K562 (cell line): ENCODE measurements around the gene CCNJL. TPM values are rescaled to one million over a fixed set of nuclear protein-coding genes. Genes with fewer than 3 reads are reported as not detected.

Experiments used
- ATAC-seq: fragments of 200-7000 bp; cut with Tn5 transposase; 3 replicates; pipeline ENCODE4 v1.9.1; 2020; ENCODE audit warnings: moderate library complexity
- BruUV-seq: library from RNA; stranded (reverse); fragments of 400-500 nt; replicated peaks from 2 replicates; lab custom pipeline; 2021; lab: Mats Ljungman, UMichigan
- CTCF ChIA-PET: fragments of 300-600 bp; formaldehyde crosslinking; extraction: SDS; loops from one replicate; lab custom pipeline; 2021; ENCODE audit warnings: low intra/inter-chr PET ratio; lab: Yijun Ruan, JAX
- POLR2A ChIA-PET: fragments of 300-600, 350-650 bp; sonication (Branson Sonifier 250); formaldehyde crosslinking; extraction: SDS; loops from one replicate; lab custom pipeline; 2021; ENCODE audit warnings: antibody characterized with exemption, inconsistent platforms; lab: Yijun Ruan, JAX
- DNase-seq, 4 experiments: peaks; one replicate each; pipeline versions ENCODE4 v3.0.0 to v3.0.0-alpha.2; 2011 to 2018; ENCODE audit warnings: low spot score in 3 of 4, mixed read lengths in 3 of 4; ENCODE audit errors: extremely low read depth in 1 of 4
- FAIRE-seq: peaks from 2 replicates; lab custom pipeline; 2011; peaks lifted over from hg19 to GRCh38; lab: Jason Lieb, UNC
- H2AFZ ChIP-seq: 2 replicates; pipeline ENCODE4 v1.6.0; 2011; ENCODE audit warnings: low read depth, low read length, control low read depth, inconsistent platforms
- H3K27ac ChIP-seq: fragments of 200-600 bp; 3 replicates; pipeline ENCODE4 v1.8.0; 2011; ENCODE audit warnings: low read depth, mild to moderate bottlenecking, control low read depth, inconsistent platforms, low read length, moderate library complexity, mixed read lengths; ENCODE audit errors: extremely low read depth
- H3K27me3 ChIP-seq, 2 experiments: fragments of 300-600 bp in 1 of 2; 2 replicates in 1 of 2; 3 replicates in 1 of 2; pipeline versions ENCODE4 v1.6.0 to v1.8.0; 2011; ENCODE audit warnings: inconsistent platforms in 2 of 2, low read length in 2 of 2, mild to moderate bottlenecking in 1 of 2, mixed read lengths in 1 of 2, moderate library complexity in 1 of 2; ENCODE audit not compliant: control insufficient read depth in 2 of 2, insufficient read depth in 2 of 2
- H3K36me3 ChIP-seq: fragments of 300-600 bp; 3 replicates; pipeline ENCODE4 v1.8.0; 2011; ENCODE audit warnings: mild to moderate bottlenecking, low read length, inconsistent platforms; ENCODE audit not compliant: control insufficient read depth, insufficient read depth
- H3K4me1 ChIP-seq, 2 experiments: fragments of 200-600 bp in 1 of 2; replicated peaks in 1 of 2; 2 replicates in 1 of 2; 3 replicates in 1 of 2; pipeline versions ENCODE4 v1.5.1 to v1.8.0; 2011; ENCODE audit warnings: inconsistent platforms in 2 of 2, low read length in 2 of 2, mild to moderate bottlenecking in 1 of 2, mixed read lengths in 1 of 2, moderate library complexity in 1 of 2; ENCODE audit not compliant: control insufficient read depth in 2 of 2, insufficient read depth in 2 of 2
- H3K4me2 ChIP-seq: 2 replicates; pipeline ENCODE4 v1.6.1; 2011; ENCODE audit warnings: low read length, control low read depth, inconsistent platforms, mixed read lengths; ENCODE audit not compliant: insufficient read depth
- H3K4me3 ChIP-seq: fragments of 200-600 bp; sonication (generic), shearing (Covaris generic); 2 replicates; pipeline ENCODE4 v1.5.1; 2016; ENCODE audit warnings: control low read depth, inconsistent platforms
- H3K79me2 ChIP-seq: fragments of 200-600 bp; 3 replicates; pipeline ENCODE4 v1.8.0; 2011; ENCODE audit warnings: low read length, inconsistent platforms; ENCODE audit not compliant: control insufficient read depth, insufficient read depth
- H3K9ac ChIP-seq, 2 experiments: 2 replicates each; pipeline versions ENCODE4 v1.6.0 to v1.6.1; 2011; ENCODE audit warnings: low read depth in 2 of 2, low read length in 2 of 2, control low read depth in 1 of 2, inconsistent platforms in 1 of 2, mild to moderate bottlenecking in 1 of 2, mixed read lengths in 1 of 2; ENCODE audit not compliant: insufficient read depth in 1 of 2
- H3K9me1 ChIP-seq: one replicate; pipeline ENCODE4 v1.6.0; 2011; ENCODE audit warnings: inconsistent platforms, mild to moderate bottlenecking, low read length, moderate library complexity; ENCODE audit not compliant: control insufficient read depth, insufficient read depth
- H3K9me3 ChIP-seq: replicated peaks from 2 replicates; pipeline ENCODE4 v1.5.1; 2011; ENCODE audit warnings: low read depth, low read length, inconsistent platforms; ENCODE audit not compliant: control insufficient read depth, insufficient read depth
- H4K20me1 ChIP-seq: replicated peaks from 2 replicates; pipeline ENCODE4 v1.6.1; 2011; ENCODE audit warnings: low read length, inconsistent platforms, mixed read lengths; ENCODE audit not compliant: control insufficient read depth, insufficient read depth
- ARID1B ChIP-seq: fragments of 450-650 bp; IDR thresholded peaks from 2 replicates; pipeline ENCODE4 v1.6.1; 2016; ENCODE audit warnings: antibody characterized with exemption, mild to moderate bottlenecking, inconsistent platforms
- ELF4 ChIP-seq: fragments of 450-650 bp; formaldehyde crosslinking; IDR thresholded peaks from 2 replicates; pipeline ENCODE4 v1.4.0; 2022; ENCODE audit warnings: missing genetic modification characterization
- FOXJ2 ChIP-seq: fragments of 200-800 bp; sonication (Bioruptor generic); IDR thresholded peaks from 2 replicates; pipeline ENCODE4 v1.6.1; 2016; ENCODE audit warnings: missing genetic modification characterization, missing compliant biosample characterization
- FOXK1 ChIP-seq: sonication (generic); formaldehyde crosslinking; IDR thresholded peaks from 2 replicates; pipeline ENCODE4 v1.8.0; 2022; ENCODE audit warnings: missing genetic modification reagents, mild to moderate bottlenecking, borderline replicate concordance
- KHSRP ChIP-seq: fragments of 450-650 bp; IDR thresholded peaks from 2 replicates; pipeline ENCODE4 v1.6.1; 2017
- NR3C1 ChIP-seq: sonication (generic); formaldehyde crosslinking; IDR thresholded peaks from 2 replicates; pipeline ENCODE4 v1.8.1; 2022; ENCODE audit warnings: missing genetic modification reagents
- ZFX ChIP-seq: sonication (generic); formaldehyde crosslinking; IDR thresholded peaks from 2 replicates; pipeline ENCODE4 v1.8.0; 2022; ENCODE audit warnings: mild to moderate bottlenecking, missing genetic modification reagents, moderate library complexity
- ZNF143 ChIP-seq: sonication (generic); formaldehyde crosslinking; IDR thresholded peaks from 2 replicates; pipeline ENCODE4 v1.9.0; 2022; ENCODE audit warnings: mild to moderate bottlenecking, missing genetic modification reagents
- ZNF57 ChIP-seq: fragments of 450-650 bp; formaldehyde crosslinking; IDR thresholded peaks from 2 replicates; pipeline ENCODE4 v1.4.0; 2020; ENCODE audit warnings: mild to moderate bottlenecking, moderate library complexity
- WGBS: fragments of 100-300 bp; shearing (Covaris generic); methylation state at CpG from one replicate; pipeline ENCODE4 v1.1.6; 2016; ENCODE audit warnings: low coverage, mixed read lengths; ENCODE audit not compliant: insufficient coverage; ENCODE audit errors: missing lambda C conversion rate; 5-methylcytosine and 5-hydroxymethylcytosine counted together
- in situ Hi-C: fragments of 300-500 bp; cut with MboI; formaldehyde crosslinking; loops from 4 replicates; pipeline ENCODE4 v1.15.0; 2018; ENCODE audit warnings: inconsistent platforms, mixed read lengths
- intact Hi-C: fragments of 100-400 bp; cut with micrococcal nuclease; formaldehyde crosslinking; loops from 2 replicates; pipeline ENCODE4 v1.14.2; 2022
- polyA plus RNA-seq, 8 experiments: library from polyadenylated mRNA; depleted of rRNA in 4 of 8; stranded (reverse) in 5 of 8; unstranded in 3 of 8; fragments of >200 nt; fragmentation: Nextera tagmentation in 2 of 8; fragmentation: Illumina TruSeq in 1 of 8; extraction: Ambion mirVana in 2 of 8; extraction: Trizol in 1 of 8; gene quantifications; 2 replicates each; pipeline versions ENCODE4 v1.2.1 to v1.2.3, GENCODE V29; 2011 to 2014; ENCODE audit warnings: inconsistent platforms in 1 of 8, missing spikeins in 1 of 8
- total RNA-seq, 7 experiments: library from RNA; depleted of rRNA in 6 of 7; stranded (reverse); fragments of >200 nt in 6 of 7; fragmentation: Illumina TruSeq in 2 of 7; extraction: Trizol in 2 of 7; gene quantifications; 2 replicates each; pipeline versions ENCODE4 v1.2.1 to v1.2.3, GENCODE V29; 2011 to 2021; ENCODE audit warnings: low replicate concordance in 1 of 7
- TF ChIP-seq, protein P1 (sequence below): fragments of 250-450 bp; sonication (Bioruptor Pico); IDR thresholded peaks from 2 replicates; pipeline ENCODE4 v1.5.0; 2020; ENCODE audit warnings: mild to moderate bottlenecking

Gene CCNJL
- total and polyA plus RNA-seq, 9 of the 15 experiments (the other 6 are each of a cell fraction or from before 2014, with no cell fraction given), result 0.04 TPM; not detected in 8

DNA sequence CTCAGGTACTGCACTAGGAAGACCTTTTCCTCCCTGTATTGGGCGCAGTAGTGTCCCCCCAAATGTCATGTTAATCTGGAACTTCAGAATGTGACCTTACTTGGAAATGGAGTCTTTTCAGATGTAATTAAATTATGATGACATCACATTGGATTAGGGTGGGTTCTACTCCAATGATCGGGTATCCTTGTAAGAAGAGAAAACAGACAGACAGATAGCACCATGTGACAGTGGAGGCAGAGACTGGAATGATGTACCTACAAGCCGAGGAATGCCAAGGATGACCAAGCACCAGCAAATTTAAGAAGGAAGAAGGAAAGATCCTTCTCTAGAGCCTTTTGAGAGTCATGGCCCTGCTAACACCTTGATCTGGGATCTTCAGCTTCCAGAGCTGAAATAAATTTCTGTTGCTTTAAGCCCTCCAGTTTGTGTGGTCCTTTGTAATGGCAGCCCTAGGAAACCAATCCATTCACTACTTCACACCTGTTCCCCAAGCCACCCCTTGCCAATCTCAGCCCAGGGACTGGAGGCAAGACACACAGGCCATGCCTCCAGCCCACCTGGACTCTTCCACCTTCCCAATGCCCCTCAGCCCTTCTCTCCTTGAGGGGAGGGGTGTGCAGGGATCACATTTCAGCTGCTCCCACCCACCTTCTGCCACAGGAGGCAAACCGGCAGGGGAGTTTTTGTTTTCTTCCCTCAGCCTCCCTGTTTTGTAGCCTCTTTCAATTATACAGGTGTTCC lies 1.6 kb downstream of the CCNJL start:
- H3K9me1 ChIP-seq, result no peaks in the 10 kb centered on the region
- in situ Hi-C loops, result no loop called here
- no peaks in the 10 kb centered on the region for H3K79me2 ChIP-seq
- no peaks in the 10 kb centered on the region for H3K36me3 ChIP-seq
- DNase-seq (no peak), FAIRE-seq (no peak), ATAC-seq (no peak)
- POLR2A ChIA-PET, result interaction anchor here (0.6 kb wide), 3 partner anchors 19 to 734 kb away, joined by 3 to 4 read pairs (median 4); no protein-coding TSS in a partner anchor
- no peak overlapping the region for H3K9ac ChIP-seq
- WGBS, result 0% methylated on average over 4 of the region's 4 CpGs
- CTCF ChIA-PET, result no interaction called here
- no peak overlapping the region for H2AFZ ChIP-seq
- H3K4me3 ChIP-seq, result no peak overlapping the region
- BruUV-seq, result no TSS peak
- no peaks in the 10 kb centered on the region for H3K9me3 ChIP-seq
- TF ChIP-seq ZFX (CRISPR knock-in tag) (no peak), NR3C1 (no peak), FOXJ2 (tag) (no peak), ZNF57 (CRISPR knock-in tag) (no peak), ELF4 (CRISPR knock-in tag) (no peak), FOXK1 (CRISPR knock-in tag) (no peak), ARID1B (no peak), KHSRP (no peak), ZNF143 (no peak)
- TF ChIP-seq, protein P1, sequence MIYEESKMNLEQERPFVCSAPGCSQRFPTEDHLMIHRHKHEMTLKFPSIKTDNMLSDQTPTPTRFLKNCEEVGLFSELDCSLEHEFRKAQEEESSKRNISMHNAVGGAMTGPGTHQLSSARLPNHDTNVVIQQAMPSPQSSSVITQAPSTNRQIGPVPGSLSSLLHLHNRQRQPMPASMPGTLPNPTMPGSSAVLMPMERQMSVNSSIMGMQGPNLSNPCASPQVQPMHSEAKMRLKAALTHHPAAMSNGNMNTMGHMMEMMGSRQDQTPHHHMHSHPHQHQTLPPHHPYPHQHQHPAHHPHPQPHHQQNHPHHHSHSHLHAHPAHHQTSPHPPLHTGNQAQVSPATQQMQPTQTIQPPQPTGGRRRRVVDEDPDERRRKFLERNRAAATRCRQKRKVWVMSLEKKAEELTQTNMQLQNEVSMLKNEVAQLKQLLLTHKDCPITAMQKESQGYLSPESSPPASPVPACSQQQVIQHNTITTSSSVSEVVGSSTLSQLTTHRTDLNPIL (CRISPR knock-in tag), result no peak
- no peak overlapping the region for H3K27ac ChIP-seq
- intact Hi-C loops, result no loop called here
- H3K27me3 ChIP-seq, result peaks cover 48 to 65% of the 10 kb centered on the region in 2 experiments
- H4K20me1 ChIP-seq, result no peaks in the 10 kb centered on the region
- peaks cover 0 to 14% of the 10 kb centered on the region in 2 experiments; a peak in 2 of 5 replicates for H3K4me1 ChIP-seq
- H3K4me2 ChIP-seq, result no peak overlapping the region
